SHP77 treated with DMSO at 0.1 percent for 48 hours (cell line): ENCODE results near the gene RAP1B.

Experiments used
- DNase-seq: peaks from one replicate; lab custom pipeline; 2025; lab: John Stamatoyannopoulos, UW

Gene RAP1B

GRCh38 chr12:68610370-68611093 is at the start of gene RAP1B:
Gene RAP1B, plus strand, starts transcription at chr12:68610899. Its CDS starts 37,826 bp downstream, at chr12:68648725.
- DNase-seq: peak; percentile 54

- no peak for DNase-seq
Observed at GRCh38 chr12:68561830-68562229, 48.9 kb upstream of the RAP1B start.

- no peak for DNase-seq
Observed at GRCh38 chr12:68564166-68564565, 46.5 kb upstream of the RAP1B start.

GRCh38 chr12:68565391-68565903 is 45.3 kb upstream of the RAP1B start:
- DNase-seq: no peak

DNA sequence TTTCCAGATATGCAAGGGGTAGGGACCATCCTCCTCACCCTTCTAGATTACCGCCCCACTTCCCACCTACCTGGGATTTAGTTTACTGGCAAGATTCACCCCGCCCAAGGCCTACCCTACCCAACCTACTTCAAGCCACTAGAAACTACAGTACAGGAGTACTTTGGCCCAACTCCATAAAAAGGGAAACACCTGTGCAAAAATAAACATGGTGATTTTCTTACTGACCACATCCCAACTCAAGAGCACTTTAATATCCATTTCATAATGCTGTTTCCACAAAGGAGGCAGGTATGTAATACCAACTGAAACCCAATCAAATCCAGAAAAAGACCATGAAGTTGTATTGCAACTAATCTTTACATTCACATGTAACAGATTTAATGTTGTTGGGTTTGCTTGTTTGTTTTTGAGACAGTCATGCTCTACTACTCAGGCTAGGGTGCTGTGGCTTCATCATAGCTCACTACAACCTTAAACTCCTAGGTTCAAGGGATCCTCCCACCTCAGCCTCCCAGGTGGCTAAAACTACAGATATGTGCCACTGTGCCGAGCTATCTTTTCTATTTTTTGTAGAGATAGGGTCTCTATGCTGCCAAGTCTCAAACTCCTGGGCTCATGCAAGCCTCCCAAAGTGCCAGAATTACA is 41.7 kb upstream of the RAP1B start:
- DNase-seq: no peak

DNA sequence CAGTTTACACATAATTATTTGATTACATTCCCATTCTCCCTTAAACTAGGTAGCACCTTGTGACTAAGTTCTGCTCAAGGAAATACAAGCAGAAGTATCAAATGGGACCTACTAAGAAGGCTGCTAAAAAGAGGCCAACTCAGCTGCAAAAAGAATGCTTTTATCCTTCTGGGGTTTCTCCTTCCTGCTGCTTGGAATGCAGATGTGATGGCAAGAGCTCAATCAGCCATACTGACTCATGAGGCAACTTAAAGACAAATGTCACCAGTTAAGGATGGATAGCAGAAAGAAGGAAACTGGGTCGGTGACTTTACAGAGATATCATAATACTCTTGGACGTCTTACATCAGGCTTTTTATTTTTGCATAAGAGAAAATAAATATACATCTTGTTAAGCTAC is 38.0 kb upstream of the RAP1B start:
- no peak for DNase-seq

- DNase-seq: no peak
Observed at GRCh38 chr12:68573406-68573805, 37.3 kb upstream of the RAP1B start.

DNA sequence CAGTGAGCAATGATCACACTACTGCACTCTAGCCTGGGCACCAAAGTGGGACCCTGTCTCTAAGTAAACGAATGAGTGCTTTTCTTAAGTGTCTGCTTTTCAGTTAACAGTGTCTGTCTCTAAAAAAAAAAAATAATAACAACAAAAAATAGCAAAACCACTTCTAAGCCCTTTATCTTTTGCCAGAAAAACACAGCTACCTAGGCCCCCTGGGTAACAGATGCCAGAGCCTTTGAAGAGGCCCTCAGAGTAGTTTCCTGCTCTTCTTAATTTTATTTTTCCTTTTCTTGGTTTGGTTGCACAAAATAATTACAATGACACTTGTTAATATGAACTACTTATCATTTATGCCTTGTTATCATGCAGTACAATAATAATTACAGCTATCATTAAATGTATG is 32.8 kb upstream of the RAP1B start:
- no peak for DNase-seq

DNA sequence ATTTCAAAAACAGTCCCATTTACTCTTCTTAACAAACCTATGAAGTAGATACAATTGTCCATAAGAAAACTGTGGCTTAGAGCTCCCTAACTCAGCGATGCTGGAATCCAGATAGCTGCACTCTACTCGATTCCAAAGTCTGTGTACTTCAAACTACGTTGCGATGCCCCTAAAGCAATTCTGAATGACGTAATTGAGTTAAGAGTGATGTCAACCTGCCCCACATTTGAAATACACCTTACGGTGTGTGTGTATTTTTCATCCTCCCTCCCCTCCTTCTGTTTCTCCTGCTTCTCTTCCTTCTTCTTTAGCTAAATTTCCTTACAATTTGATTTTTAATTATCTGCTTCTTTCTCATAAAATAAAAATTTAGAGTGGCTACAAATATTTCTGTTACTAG is 31.9 kb upstream of the RAP1B start:
- DNase-seq: no peak

DNA sequence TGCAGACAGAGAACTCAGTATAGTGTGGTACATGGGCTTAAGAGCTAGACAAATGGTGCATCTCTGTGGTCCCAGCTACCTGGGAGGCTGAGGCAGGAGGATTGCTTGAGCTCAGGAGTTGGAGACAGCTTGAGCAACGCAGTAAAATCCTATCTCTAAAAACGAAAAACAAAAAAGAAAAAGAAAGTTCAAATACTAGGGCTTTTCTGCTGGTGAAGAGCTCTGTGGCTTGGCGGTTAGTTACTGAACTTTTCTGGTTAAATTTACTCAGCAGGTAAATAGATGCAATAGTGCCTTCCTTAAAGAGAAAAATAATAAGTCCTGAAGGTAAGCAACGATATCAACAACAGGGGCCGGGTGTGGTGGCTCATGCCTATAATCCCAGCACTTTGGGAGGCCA is 31.4 kb upstream of the RAP1B start:
- no peak for DNase-seq

- DNase-seq: no peak
Observed at GRCh38 chr12:68580911-68581310, 29.8 kb upstream of the RAP1B start.

DNA sequence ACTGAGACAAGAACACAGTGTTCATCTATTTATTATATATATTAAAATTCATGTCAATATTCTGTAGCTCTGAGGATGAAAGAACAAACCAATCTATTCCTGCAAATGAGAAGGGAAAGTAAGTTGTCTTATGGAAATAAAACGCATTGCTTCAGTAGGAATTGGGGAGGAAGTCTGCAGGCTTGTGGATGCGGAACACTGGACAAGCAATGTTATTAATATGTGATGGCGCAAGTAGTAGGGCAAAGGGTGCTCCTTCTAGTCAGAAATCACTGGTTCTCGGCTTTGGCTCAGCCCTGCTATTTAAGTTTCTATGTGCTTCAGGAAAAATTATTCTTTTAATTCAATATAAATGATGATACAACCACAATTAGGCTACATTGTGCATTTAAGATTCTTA is 28.8 kb upstream of the RAP1B start:
- no peak for DNase-seq

- no peak for DNase-seq
Observed at GRCh38 chr12:68585966-68586365, 24.7 kb upstream of the RAP1B start.

- no peak for DNase-seq
Observed at GRCh38 chr12:68587448-68587873, 23.2 kb upstream of the RAP1B start.

- no peak for DNase-seq
Observed at GRCh38 chr12:68589194-68589593, 21.5 kb upstream of the RAP1B start.

- no peak for DNase-seq
Observed at GRCh38 chr12:68591734-68592418, 18.8 kb upstream of the RAP1B start.

DNA sequence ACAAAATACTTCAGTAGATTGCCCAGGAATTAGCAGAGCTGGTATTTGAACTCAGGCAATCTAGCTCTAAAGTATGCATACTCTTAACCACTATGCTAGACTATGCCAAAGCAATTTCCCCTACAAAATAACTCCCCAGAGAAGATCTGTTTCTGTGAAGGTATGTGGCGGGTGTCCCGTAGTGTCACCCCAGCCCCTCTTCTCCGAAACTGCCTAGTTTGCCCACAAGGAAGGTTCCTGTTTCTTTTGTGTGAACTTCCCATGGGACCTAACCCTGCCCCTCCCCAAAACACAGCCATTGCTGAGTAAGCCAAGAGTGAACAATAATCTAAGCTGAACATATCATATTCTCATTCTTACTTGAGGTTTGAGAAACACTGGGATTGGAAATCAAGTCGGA is 15.5 kb upstream of the RAP1B start:
- no peak for DNase-seq

- DNase-seq: no peak
Observed at GRCh38 chr12:68601767-68602166, 8.9 kb upstream of the RAP1B start.

DNA sequence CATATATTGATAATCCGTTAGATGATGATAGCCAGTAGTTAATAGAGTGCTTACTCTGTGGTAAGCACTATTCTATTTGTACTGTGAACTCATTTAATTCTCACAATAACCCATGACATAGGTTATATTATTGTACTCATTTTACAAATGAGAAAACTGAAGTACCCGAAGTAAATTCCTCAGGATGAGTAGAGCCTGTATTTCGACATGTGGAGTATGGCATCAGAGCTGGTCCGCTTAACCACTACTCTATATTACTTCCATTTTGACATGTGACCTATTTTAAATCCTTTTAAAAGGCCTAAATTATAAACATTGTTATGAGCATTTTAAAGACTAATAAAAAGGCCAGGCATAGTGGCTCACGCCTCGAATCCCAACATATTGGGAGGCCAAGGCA is 8.0 kb upstream of the RAP1B start:
- DNase-seq: no peak

DNA sequence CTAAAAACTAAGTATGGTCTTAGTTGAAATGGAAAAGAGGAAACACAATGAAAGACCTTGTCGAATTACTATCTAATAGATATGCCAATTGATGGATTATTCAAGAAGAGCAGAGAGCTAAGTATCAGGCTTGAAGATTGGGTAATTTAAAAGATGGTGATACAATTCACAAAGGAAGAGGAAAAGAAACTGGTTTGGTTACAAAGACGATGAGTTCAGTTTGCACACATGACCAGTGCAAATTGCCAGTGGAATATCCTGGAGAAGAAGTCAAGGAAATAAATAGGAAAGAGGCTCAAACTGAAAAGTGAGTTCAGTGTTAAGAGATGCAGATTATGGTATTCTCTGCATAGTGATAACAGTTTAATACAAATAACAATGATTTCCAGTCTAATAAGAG is 2.5 kb upstream of the RAP1B start:
- DNase-seq: no peak

DNA sequence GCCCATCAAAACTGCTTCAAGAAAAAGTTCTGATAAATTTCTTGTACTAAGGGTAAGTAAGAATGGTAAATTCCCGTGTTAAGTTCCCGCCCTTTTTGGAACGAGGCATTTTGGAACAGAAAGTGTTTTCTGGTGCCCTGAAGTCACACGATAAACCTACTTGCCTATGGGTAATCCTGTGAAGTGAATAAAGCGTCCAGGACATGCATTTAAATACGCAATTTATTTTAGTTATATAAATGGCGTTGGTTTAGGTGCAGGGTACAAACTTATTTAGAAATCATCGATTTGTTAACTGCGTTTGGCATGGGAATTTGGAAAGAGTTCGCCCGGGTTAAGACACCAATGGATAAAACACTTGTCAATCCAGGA is 715 bp upstream of the RAP1B start:
- DNase-seq: no peak

- no peak for DNase-seq
Observed at GRCh38 chr12:68611094-68611805, 551 bp downstream of the RAP1B start.

- DNase-seq: no peak
Observed at GRCh38 chr12:68611806-68612160, 1.1 kb downstream of the RAP1B start.
